SK-N-SH treated with all-trans-retinoic acid at 6 μM for 48 hours (cell line): ENCODE results near the gene RAB25.

ENCODE experiments used
- ATAC-seq: fragments of 200-7000 bp; cut with Tn5 transposase; 3 replicates; pipeline ENCODE4 v1.9.1; 2020; ENCODE audit warnings: mild to moderate bottlenecking, moderate library complexity
- ARNTL ChIP-seq: fragments of 450-650 bp; formaldehyde crosslinking; IDR thresholded peaks from 2 replicates; pipeline ENCODE4 v1.5.0; 2020; ENCODE audit warnings: low read depth, mild to moderate bottlenecking, moderate library complexity, borderline replicate concordance
- BACH2 ChIP-seq: fragments of 250-450 bp; sonication (Bioruptor Pico); IDR thresholded peaks from 2 replicates; pipeline ENCODE4 v1.9.0; 2021; ENCODE audit warnings: mild to moderate bottlenecking, borderline replicate concordance
- CSDC2 ChIP-seq: fragments of 250-450 bp; sonication (Bioruptor Pico); IDR thresholded peaks from 2 replicates; pipeline ENCODE4 v1.5.0; 2020; ENCODE audit warnings: mild to moderate bottlenecking, moderate library complexity
- CSRNP3 ChIP-seq: fragments of 250-450 bp; sonication (Bioruptor Pico); IDR thresholded peaks from 2 replicates; pipeline ENCODE4 v1.5.1; 2021; ENCODE audit warnings: mild to moderate bottlenecking, moderate library complexity
- ESRRG ChIP-seq: fragments of 250-450 bp; sonication (Bioruptor Pico); IDR thresholded peaks from 2 replicates; pipeline ENCODE4 v1.6.1; 2021; ENCODE audit warnings: mild to moderate bottlenecking
- GLIS3 ChIP-seq: fragments of 250-450 bp; sonication (Bioruptor Pico); IDR thresholded peaks from 2 replicates; pipeline ENCODE4 v1.5.0; 2020; ENCODE audit warnings: mild to moderate bottlenecking, moderate library complexity
- ISL1 ChIP-seq: fragments of 250-450 bp; sonication (Bioruptor Pico); IDR thresholded peaks from 2 replicates; pipeline ENCODE4 v2.1.2; 2022; ENCODE audit warnings: mild to moderate bottlenecking, moderate library complexity
- OSR1 ChIP-seq: fragments of 250-450 bp; sonication (Bioruptor Pico); IDR thresholded peaks from 2 replicates; pipeline ENCODE4 v1.8.0; 2022; ENCODE audit warnings: moderate library complexity, mild to moderate bottlenecking, inconsistent platforms
- POU6F1 ChIP-seq: fragments of 250-450 bp; sonication (Bioruptor Pico); IDR thresholded peaks from 2 replicates; pipeline ENCODE4 v1.8.0; 2021; ENCODE audit warnings: low read depth, mild to moderate bottlenecking, moderate library complexity, borderline replicate concordance
- PPARA ChIP-seq: fragments of 250-450 bp; sonication (Bioruptor Pico); IDR thresholded peaks from 2 replicates; pipeline ENCODE4 v1.5.0; 2020; ENCODE audit warnings: mild to moderate bottlenecking, borderline replicate concordance
- RARB ChIP-seq: fragments of 250-450 bp; sonication (Bioruptor Pico); IDR thresholded peaks from 2 replicates; pipeline ENCODE4 v1.8.0; 2021; ENCODE audit warnings: mild to moderate bottlenecking, moderate library complexity
- TCF4 ChIP-seq: fragments of 250-450 bp; sonication (Bioruptor Pico); IDR thresholded peaks from 2 replicates; pipeline ENCODE4 v1.8.0; 2021; ENCODE audit warnings: mild to moderate bottlenecking, moderate library complexity, borderline replicate concordance
- TOX ChIP-seq: fragments of 250-450 bp; sonication (Bioruptor Pico); IDR thresholded peaks from 2 replicates; pipeline ENCODE4 v1.8.0; 2021; ENCODE audit warnings: mild to moderate bottlenecking, moderate library complexity, borderline replicate concordance
- ZC3H10 ChIP-seq: fragments of 250-450 bp; sonication (Bioruptor Pico); IDR thresholded peaks from 2 replicates; pipeline ENCODE4 v1.5.1; 2021; ENCODE audit warnings: mild to moderate bottlenecking, moderate library complexity
- ZFP3 ChIP-seq: fragments of 250-450 bp; sonication (Bioruptor Pico); IDR thresholded peaks from 2 replicates; pipeline ENCODE4 v1.5.0; 2020; ENCODE audit warnings: mild to moderate bottlenecking, moderate library complexity
- ZFP30 ChIP-seq: fragments of 450-650 bp; formaldehyde crosslinking; IDR thresholded peaks from 2 replicates; pipeline ENCODE4 v1.5.0; 2022; ENCODE audit warnings: mild to moderate bottlenecking, moderate library complexity
- ZNF565 ChIP-seq: fragments of 450-650 bp; formaldehyde crosslinking; conservative IDR thresholded peaks from 2 replicates; pipeline ENCODE4 v1.5.0; 2020; ENCODE audit warnings: low read depth, mild to moderate bottlenecking, moderate library complexity
- ZNF70 ChIP-seq: fragments of 450-650 bp; formaldehyde crosslinking; IDR thresholded peaks from 2 replicates; pipeline ENCODE4 v1.5.0; 2020; ENCODE audit warnings: mild to moderate bottlenecking, moderate library complexity
- ZNF8 ChIP-seq: fragments of 450-650 bp; formaldehyde crosslinking; IDR thresholded peaks from 2 replicates; pipeline ENCODE4 v1.5.0; 2020; ENCODE audit warnings: mild to moderate bottlenecking, moderate library complexity
- TF ChIP-seq, protein P1 (sequence below): fragments of 250-450 bp; sonication (Bioruptor Pico); IDR thresholded peaks from 2 replicates; pipeline ENCODE4 v1.5.0; 2020; ENCODE audit warnings: mild to moderate bottlenecking, moderate library complexity

The RAB25 gene

DNA sequence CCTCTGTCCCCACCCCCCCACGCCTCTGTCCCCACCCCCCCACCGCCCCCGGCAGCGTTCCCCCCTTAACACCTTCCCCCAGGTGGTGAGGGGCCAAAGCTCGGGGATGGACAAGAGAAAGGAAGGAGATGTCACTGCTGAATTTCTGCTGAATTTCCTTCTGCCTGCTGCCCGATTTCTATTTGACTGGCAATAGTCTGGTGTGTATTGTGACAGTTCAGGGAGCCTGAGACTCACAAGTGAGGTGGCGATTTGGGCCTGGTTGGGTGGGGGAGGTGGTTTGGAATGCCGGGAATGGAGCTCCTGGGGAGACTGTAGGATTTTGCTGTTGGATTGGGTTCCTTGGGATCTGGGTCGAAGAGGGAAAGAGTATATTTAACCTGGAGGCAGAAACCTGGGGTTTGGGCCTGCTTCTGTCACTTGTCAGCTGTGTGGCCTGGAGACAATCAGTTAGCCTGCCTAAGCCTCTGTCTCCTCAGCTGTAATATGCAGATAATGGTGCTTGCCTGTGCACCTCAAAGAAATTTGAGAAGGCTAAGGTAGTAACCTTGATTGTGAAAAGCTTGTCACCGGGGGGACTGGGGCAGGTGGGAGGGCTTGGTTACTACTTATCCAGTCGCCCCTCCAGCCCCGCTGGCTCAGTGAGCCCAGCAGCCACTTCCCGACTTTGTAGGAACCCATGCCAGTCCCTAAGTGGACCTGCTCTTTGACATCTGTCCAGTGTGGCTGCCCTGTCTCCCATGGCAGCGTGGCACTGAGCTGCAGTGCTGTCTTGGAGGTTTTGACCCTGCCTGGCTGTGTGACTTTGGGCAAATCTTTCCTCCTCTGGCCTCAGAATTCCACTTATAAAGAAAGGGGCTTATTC lies 45.9 kb downstream of the RAB25 start (continued):
- no peak for TF ChIP-seq ZNF565 (CRISPR knock-in tag)
- TF ChIP-seq CSRNP3 (CRISPR knock-in tag): no peak
- no peak for TF ChIP-seq ZFP3
- no peak for TF ChIP-seq ESRRG (CRISPR knock-in tag)
- no peak for TF ChIP-seq ZC3H10
- TF ChIP-seq RARB: no peak
- no peak for TF ChIP-seq PPARA (CRISPR knock-in tag)
- no peak for TF ChIP-seq TCF4

GRCh38 chr1:156108057-156108456 lies 47.1 kb downstream of the RAB25 start:
- no peak for ATAC-seq
- no peak for TF ChIP-seq CSDC2 (CRISPR knock-in tag)
- TF ChIP-seq PPARA (CRISPR knock-in tag): no peak
- no peak for TF ChIP-seq GLIS3 (CRISPR knock-in tag)
- TF ChIP-seq TOX (CRISPR knock-in tag): no peak
- no peak for TF ChIP-seq POU6F1 (CRISPR knock-in tag)
- TF ChIP-seq, protein P1, sequence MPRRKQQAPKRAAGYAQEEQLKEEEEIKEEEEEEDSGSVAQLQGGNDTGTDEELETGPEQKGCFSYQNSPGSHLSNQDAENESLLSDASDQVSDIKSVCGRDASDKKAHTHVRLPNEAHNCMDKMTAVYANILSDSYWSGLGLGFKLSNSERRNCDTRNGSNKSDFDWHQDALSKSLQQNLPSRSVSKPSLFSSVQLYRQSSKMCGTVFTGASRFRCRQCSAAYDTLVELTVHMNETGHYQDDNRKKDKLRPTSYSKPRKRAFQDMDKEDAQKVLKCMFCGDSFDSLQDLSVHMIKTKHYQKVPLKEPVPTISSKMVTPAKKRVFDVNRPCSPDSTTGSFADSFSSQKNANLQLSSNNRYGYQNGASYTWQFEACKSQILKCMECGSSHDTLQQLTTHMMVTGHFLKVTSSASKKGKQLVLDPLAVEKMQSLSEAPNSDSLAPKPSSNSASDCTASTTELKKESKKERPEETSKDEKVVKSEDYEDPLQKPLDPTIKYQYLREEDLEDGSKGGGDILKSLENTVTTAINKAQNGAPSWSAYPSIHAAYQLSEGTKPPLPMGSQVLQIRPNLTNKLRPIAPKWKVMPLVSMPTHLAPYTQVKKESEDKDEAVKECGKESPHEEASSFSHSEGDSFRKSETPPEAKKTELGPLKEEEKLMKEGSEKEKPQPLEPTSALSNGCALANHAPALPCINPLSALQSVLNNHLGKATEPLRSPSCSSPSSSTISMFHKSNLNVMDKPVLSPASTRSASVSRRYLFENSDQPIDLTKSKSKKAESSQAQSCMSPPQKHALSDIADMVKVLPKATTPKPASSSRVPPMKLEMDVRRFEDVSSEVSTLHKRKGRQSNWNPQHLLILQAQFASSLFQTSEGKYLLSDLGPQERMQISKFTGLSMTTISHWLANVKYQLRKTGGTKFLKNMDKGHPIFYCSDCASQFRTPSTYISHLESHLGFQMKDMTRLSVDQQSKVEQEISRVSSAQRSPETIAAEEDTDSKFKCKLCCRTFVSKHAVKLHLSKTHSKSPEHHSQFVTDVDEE (CRISPR knock-in tag): no peak
- TF ChIP-seq ZNF70: no peak
- no peak for TF ChIP-seq ZNF8 (CRISPR knock-in tag)
- no peak for TF ChIP-seq BACH2 (CRISPR knock-in tag)
- TF ChIP-seq ISL1 (CRISPR knock-in tag): no peak
- no peak for TF ChIP-seq ZFP30 (CRISPR knock-in tag)
- TF ChIP-seq TCF4: no peak
- TF ChIP-seq RARB: no peak

DNA sequence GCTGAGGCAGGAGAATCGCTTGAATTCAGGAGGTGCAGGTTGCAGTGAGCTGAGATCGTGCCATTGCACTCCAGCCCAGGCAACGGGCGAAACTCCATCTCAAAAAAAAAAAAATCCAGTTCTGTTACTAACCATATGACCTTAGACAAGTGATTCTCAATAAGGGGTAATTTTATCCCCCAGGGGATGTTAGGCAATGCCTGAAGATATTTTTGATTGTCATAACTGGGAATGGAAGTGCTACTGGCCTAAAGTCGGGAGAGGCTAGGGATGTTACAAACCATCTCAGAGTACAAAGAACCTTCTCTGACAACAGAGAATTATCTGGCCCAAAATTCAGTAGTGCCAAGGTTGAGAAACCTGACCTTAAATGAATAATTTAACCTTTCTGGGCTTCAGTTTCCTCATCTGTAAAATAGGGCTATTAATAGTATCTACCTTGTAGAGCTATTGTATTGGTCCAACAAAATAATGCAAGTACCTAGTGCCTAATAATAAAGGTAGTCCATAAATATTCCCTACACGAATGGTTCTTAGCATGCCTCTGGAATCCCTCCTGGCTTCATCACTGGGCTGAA lies 47.8 kb downstream of the RAB25 start:
- no peak for ATAC-seq
- TF ChIP-seq BACH2 (CRISPR knock-in tag): no peak
- TF ChIP-seq, protein P1 (CRISPR knock-in tag): no peak
- TF ChIP-seq ISL1 (CRISPR knock-in tag): no peak
- no peak for TF ChIP-seq TCF4
- TF ChIP-seq ARNTL (CRISPR knock-in tag): no peak
- TF ChIP-seq OSR1 (CRISPR knock-in tag): no peak
